ENCODE data around the gene TMEM131L.
A peak's percentile ranks its signal among the peaks of the same experiment; 100 is the strongest.
"Not testable (repeated sequence)": the region's sequence is repeated elsewhere in the genome, so short reads cannot be mapped to it uniquely, and the experiment has no call there.

TMEM131L gene

GRCh38 chr4:153448003-153448731 lies 18.0 kb upstream of the TMEM131L start:
- DNase-seq (ENCODE audit: low read depth, low spot score): peak; percentile 36

DNA sequence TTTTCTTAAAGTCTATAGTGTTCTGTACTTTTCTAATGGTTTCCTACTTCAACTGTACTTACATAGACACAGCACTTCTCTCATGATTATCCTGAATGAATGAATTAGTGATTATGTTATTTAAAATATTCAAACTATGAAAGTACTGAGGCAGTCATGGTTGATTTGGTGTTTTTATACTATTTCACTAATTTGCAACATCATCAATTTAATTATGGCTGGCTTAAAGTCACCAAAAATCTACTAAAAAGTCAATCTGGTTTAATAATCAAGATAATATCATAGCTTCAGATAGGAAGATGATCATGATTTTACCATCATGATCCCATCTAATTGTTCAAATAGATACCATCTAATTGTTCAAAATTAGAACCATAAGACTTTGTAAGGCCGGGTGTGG lies 16.8 kb upstream of the TMEM131L start:
- no peak for DNase-seq (ENCODE audit: low read depth, low spot score)

GRCh38 chr4:153450544-153450917 lies 15.6 kb upstream of the TMEM131L start:
- no peak for DNase-seq (ENCODE audit: low read depth, low spot score)

- DNase-seq (ENCODE audit: low read depth, low spot score): not testable (repeated sequence)
Measured at GRCh38 chr4:153451145-153451544, 15.0 kb upstream of the TMEM131L start.

GRCh38 chr4:153451911-153452657 lies 14.1 kb upstream of the TMEM131L start:
- no peak for DNase-seq (ENCODE audit: low read depth, low spot score)

DNA sequence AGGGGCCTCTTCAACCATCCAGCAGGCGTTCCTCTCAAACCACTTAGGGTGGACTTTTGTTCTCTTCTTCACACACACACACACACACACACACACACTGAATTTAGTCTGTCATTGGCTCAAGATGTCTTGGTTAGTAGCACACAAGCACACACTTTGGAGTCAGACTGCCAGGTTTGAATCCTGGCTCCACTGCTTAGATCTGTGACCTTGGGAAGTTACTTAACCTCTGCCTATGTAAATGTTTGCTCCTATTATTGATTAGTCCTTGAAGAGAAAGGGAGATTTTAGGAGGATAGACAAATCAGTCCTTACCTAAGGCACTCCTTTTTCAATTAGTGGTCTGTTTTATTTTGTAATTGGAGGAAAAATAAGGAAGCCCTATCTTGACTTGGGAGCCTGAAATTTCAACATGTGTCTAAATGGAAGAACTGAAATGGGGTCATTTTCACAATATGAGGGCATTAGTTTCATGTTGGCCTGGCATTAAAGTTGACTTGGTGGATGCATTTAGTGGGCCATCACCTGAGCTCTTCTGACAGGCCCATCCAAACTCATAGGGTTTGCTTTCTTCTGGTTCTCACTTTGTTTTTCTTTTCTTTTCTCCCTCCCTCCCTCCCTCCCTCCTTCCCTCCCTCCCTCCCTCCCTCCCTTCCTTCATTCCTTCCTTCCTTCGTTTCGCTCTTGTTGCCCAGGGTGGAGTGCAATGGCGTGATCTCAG lies 13.3 kb upstream of the TMEM131L start:
- no peak for DNase-seq (ENCODE audit: low read depth, low spot score)

GRCh38 chr4:153453402-153453801 lies 12.8 kb upstream of the TMEM131L start:
- no peak for DNase-seq (ENCODE audit: low read depth, low spot score)

DNA sequence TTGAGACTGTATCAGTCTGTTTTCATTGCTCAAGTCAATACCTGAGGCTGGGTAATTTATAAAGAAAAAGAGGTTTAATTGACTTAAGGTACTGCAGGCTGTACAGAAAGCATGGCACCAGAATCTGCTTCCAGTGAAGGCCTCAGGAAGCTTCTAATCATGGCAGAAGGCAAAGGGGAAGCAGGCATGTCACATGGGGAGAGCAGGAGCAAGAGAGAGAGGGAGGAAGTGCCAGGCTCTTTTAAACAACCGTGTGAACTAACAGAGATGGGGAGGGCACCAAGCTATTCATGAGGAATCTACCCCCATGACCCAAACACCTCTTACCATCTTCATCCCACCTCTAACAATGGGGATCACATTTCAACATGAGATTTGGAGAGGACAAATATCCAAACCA lies 7.2 kb upstream of the TMEM131L start:
- no peak for DNase-seq (ENCODE audit: low read depth, low spot score)

DNA sequence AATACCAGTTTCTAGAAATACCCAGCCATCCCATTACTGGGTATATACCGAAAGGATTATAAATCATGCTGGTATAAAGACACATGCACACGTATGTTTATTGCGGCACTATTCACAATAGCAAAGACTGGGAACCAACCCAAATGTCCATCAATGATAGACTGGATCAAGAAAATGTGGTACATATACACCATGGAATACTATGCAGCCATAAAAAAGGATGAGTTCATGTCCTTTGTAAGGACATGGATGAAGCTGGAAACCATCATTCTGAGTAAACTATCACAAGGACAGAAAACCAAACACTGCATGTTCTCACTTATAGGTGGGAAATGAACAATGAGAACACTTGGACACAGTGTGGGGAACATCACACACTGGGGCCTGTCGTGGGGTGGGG lies 4.6 kb upstream of the TMEM131L start:
- DNase-seq (ENCODE audit: low read depth, low spot score): not testable (repeated sequence)

GRCh38 chr4:153464068-153464467 lies 2.1 kb upstream of the TMEM131L start:
- no peak for DNase-seq (ENCODE audit: low read depth, low spot score)

- no peak for DNase-seq (ENCODE audit: low read depth, low spot score)
Measured at GRCh38 chr4:153465140-153465539, 1.0 kb upstream of the TMEM131L start.

GRCh38 chr4:153465615-153466080 lies 512 bp upstream of the TMEM131L start:
- DNase-seq (ENCODE audit: low read depth, low spot score): peak; percentile 76

DNA sequence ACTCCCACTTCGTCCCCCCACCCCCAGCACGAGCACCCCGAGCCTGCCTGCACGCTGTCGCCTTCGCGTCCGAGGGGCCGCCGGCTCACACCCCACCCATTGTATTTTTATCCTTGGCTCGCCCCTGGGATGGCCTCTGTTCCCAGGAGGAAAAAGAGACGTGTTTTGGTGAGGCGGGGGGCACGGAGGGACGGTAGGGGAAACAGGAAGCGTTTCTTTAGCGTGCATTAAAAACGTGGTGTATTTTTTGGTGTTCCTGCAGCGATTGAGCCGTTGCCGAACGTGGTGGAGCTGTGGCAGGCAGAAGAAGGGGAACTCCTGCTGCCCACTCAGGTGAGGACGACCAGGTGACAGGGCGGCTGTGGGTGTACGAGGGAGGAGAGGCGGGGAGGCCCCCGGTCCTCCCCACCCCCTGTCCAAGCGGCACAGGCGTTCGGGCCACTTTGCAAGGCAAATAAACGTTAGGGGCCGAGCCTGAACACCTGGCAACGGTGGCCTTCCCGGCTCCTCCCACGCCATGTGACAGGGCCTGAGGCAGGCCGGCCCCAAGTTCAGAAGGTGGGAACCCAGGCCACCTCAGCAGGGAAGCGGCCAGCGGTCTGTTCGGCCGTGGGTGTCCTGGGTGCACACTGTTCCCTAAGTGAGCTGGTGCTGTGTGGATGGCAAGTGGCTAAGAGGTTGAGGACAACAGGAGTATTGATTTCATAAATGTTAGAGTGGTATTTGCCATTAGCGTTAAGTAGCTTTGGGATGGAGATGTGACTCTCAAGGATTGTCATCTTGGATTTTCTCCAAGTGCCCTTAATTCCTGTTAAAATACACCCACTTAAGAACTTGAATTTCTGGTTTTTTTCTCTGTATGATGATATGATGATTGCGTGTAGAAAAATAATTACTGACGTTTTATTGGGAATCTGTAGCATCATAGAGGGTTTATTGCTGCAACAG lies 1.1 kb downstream of the TMEM131L start:
- peak; percentile 36 for DNase-seq (ENCODE audit: low read depth, low spot score)

- peak; percentile 31 for DNase-seq (ENCODE audit: low read depth, low spot score)
Measured at GRCh38 chr4:153467897-153468262, 1.7 kb downstream of the TMEM131L start.

DNA sequence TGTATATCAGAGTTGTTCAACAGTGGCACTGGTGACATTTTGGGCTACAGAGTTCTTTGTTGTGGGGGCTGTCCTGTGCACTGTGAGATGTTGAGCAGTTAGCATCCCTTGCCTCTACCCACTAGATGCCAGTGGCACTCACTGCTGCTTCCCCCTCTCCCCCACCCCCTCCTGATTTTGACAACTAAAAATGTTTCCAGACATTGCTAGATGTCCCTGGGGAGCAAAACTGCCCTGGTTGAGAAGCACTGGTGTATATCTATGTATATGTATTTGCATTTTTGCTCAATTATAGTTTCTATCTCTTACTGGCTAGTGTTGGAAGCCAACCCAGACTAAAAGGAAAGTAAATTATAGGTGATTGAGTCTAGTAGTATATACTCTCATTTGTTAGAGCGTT lies 2.4 kb downstream of the TMEM131L start:
- DNase-seq (ENCODE audit: low read depth, low spot score): no peak

GRCh38 chr4:153469031-153469430 lies 2.9 kb downstream of the TMEM131L start:
- no peak for DNase-seq (ENCODE audit: low read depth, low spot score)

DNA sequence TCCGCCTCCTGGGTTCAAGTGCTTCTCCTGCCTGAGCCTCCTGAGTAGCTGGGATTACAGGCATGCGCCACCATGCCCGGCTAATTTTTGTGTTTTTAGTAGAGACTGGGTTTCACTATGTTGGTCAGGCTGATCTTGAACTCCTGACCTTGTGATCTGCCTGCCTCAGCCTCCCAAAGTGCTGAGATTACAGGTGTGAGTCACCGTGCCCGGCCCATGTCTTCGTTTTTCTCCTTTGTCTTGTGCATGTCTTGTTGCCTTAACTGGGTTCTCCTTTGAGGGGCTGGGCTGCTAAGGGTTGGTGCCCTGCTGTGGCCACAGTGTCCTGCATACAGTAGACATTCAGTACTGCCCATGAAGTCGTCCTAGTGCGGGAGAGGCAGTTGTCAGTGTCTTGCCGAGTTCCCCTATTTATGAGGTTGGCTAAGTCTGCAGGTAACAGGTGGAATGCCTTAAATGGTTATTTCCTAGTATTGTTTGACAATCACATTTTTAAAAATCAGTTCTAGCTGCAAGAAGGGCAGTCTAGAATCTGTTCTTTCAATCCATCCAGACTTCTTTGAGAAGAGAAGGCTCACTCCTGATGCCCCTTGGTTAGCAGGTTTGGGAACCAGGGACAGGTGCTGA lies 5.0 kb downstream of the TMEM131L start:
- not testable (repeated sequence) for DNase-seq (ENCODE audit: low read depth, low spot score)

DNA sequence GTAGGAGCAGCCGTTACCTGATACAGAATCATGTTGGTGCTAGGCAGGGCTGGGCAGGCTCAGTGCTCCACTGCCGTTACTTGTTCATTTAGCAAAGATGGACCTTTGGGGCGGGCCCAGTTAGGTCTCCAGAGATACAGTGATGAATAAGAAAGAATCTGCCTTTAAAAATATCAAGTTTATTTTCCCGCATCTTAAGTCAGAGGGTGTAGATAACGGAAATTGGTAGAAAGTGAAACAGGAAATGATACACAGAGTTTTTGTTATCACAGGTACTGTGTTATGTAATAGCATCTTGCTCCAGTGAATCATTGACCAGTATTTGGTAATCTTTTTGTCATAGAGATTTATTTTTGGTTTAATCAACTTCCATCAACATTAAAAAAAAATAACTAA lies 5.5 kb downstream of the TMEM131L start:
- DNase-seq (ENCODE audit: low read depth, low spot score): no peak

DNA sequence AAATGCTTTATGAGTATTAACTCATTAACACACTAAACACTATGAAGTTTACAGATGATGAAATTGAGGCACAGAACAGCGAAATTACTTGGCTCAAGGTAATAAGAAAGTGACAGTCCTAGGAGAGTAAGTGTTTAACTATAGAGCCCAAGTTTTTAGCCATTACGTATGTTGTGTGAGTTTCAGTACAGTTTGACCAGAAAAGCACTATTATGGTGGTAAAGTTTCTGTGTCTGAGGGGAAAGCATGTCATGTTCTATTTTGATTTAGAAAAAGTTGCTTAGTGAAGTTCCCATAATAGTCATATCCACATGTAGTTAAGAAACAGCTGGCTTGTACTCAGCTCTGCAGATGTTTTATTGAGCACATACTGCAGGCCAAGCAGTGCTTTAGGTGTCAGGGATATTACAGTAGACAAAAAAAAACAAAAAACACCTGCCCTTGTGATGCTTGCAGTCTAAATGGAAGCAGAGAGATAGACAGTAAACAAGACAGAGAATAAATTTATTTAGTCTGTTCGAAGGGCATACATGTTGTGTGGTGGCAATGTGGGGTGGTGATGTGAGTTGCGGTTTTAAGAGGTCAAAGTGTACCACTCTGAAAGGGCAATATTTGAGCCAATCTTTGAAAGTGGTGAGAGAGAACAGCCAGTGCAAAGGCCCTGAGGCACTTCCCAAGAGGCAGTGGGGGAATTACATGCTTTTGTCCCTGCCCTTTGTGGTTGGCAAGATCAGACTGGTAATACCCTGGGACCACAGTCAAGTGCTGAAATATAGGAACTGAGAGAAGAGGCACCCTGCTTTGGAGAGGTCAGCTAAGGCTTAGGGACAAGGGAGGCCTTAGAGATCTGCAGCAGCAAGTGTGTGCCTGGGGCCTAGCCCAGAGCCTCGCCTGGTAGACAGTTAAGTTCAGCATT lies 6.2 kb downstream of the TMEM131L start:
- DNase-seq (ENCODE audit: low read depth, low spot score): no peak

DNA sequence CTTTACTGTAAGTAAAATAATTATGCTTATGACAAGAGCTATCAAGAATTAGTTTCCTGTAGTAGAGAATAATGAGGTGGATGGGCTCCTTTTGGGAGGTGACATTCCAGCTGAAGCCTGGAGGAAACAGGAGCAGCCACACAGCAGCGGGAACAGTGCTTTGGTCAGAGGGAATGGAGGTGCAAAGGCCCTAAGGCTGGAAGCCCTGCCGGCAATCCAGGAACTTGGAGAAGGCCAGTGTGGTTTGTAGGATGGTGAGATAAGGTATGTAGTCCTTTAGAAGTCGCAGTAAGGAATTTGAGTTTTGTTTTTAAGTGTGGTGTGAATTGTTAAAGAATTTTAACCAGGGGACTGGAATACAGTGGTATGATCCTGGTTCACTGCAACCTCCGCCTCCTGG lies 8.1 kb downstream of the TMEM131L start:
- DNase-seq (ENCODE audit: low read depth, low spot score): peak; percentile 49

Measured in astrocyte of the hippocampus (primary cell).